ENCODE results near the gene ARHGAP28.

The ARHGAP28 gene

GRCh38 chr18:6951336-6952090 lies 222.0 kb downstream of the ARHGAP28 start:
- no peaks in the 10 kb centered on the region for H3K36me3 ChIP-seq (ENCODE audit: control insufficient read depth, insufficient read depth, low read length)
- H3K4me3 ChIP-seq (replicated peaks; ENCODE audit: low read depth, low read length), result no peak overlapping the region
- no peak for DNase-seq (ENCODE audit: extremely low read depth, insufficient read length)
- no peaks in the 10 kb centered on the region for H3K27me3 ChIP-seq (replicated peaks; ENCODE audit: control insufficient read depth, insufficient read depth, low read length)
- TF ChIP-seq CTCF (IDR thresholded peaks at IDR 0.05; ENCODE audit: insufficient read depth, low read length, poor library complexity, severe bottlenecking), result no peak

DNA sequence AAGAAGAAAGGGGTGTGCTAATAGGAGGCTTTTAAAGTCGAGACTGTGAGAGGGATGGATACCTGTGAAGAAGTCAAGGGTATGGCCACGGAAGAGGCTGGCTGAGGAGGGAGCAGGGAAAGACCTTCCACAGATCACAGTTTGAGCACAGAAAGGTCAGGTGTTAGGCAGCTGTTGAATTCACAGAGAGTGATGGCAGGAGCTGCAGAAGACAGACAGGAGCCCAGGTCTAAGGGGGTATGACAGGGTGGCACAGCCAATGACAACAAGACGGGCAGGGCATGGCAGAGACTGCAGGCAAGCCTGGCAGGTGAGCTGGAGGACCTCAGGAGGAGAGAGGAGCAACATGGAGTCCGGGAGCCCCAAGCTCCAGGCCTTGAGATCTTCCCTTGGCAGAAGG lies 225.0 kb downstream of the ARHGAP28 start:
- H3K4me3 ChIP-seq (replicated peaks; ENCODE audit: low read depth, low read length), result no peak overlapping the region
- no peak for DNase-seq (ENCODE audit: extremely low read depth, insufficient read length)
- no peaks in the 10 kb centered on the region for H3K27me3 ChIP-seq (replicated peaks; ENCODE audit: control insufficient read depth, insufficient read depth, low read length)
- TF ChIP-seq CTCF (IDR thresholded peaks at IDR 0.05; ENCODE audit: insufficient read depth, low read length, poor library complexity, severe bottlenecking), result no peak
- no peaks in the 10 kb centered on the region for H3K36me3 ChIP-seq (ENCODE audit: control insufficient read depth, insufficient read depth, low read length)

DNA sequence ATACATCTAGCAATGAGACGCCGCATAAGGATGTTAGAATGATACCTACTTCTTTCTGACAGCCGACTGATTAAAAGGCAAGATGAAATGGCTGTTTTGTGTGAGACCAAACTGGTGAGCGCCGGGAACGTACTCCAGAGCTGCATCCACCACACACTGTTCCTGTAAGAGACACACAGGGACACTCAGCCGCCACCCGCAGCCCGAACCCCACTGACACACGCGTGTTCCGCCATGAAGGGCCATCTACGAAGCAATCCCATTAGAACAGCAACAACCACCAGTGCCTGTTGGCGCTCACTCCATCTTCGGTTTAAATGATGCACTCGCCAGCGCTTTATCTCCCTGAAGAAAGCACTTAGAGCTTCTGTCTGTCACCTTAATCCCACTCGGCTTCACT lies 225.8 kb downstream of the ARHGAP28 start:
- H3K4me3 ChIP-seq (replicated peaks; ENCODE audit: low read depth, low read length), result no peak overlapping the region
- no peaks in the 10 kb centered on the region for H3K36me3 ChIP-seq (ENCODE audit: control insufficient read depth, insufficient read depth, low read length)
- no peaks in the 10 kb centered on the region for H3K27me3 ChIP-seq (replicated peaks; ENCODE audit: control insufficient read depth, insufficient read depth, low read length)
- no peak for DNase-seq (ENCODE audit: extremely low read depth, insufficient read length)
- no peak for TF ChIP-seq CTCF (IDR thresholded peaks at IDR 0.05; ENCODE audit: insufficient read depth, low read length, poor library complexity, severe bottlenecking)

GRCh38 chr18:6956495-6956894 lies 227.0 kb downstream of the ARHGAP28 start:
- TF ChIP-seq CTCF (IDR thresholded peaks at IDR 0.05; ENCODE audit: insufficient read depth, low read length, poor library complexity, severe bottlenecking), result no peak
- H3K36me3 ChIP-seq (ENCODE audit: control insufficient read depth, insufficient read depth, low read length), result no peaks in the 10 kb centered on the region

GRCh38 chr18:6956999-6957398 lies 227.5 kb downstream of the ARHGAP28 start:
- TF ChIP-seq CTCF (IDR thresholded peaks at IDR 0.05; ENCODE audit: insufficient read depth, low read length, poor library complexity, severe bottlenecking), result no peak
- H3K4me3 ChIP-seq (replicated peaks; ENCODE audit: low read depth, low read length), result no peak overlapping the region
- H3K27me3 ChIP-seq (replicated peaks; ENCODE audit: control insufficient read depth, insufficient read depth, low read length), result no peaks in the 10 kb centered on the region
- H3K36me3 ChIP-seq (ENCODE audit: control insufficient read depth, insufficient read depth, low read length), result no peaks in the 10 kb centered on the region
- DNase-seq (ENCODE audit: extremely low read depth, insufficient read length), result no peak

More at GRCh38 chr18:6956495-6956894, 227.0 kb downstream of the ARHGAP28 start:
- no peak for DNase-seq (ENCODE audit: extremely low read depth, insufficient read length)
- Histone ChIP-seq H3K4me3 (replicated peaks; ENCODE audit: low read depth, low read length) (no peak overlapping the region), H3K27me3 (replicated peaks; ENCODE audit: control insufficient read depth, insufficient read depth, low read length) (no peaks in the 10 kb centered on the region)

All from GM06990 (cell line).